ENCODE results near the gene PDE3B. TPM values are rescaled to one million over a fixed set of nuclear protein-coding genes. Genes with fewer than 3 reads are reported as not detected.
"Not testable (repeated sequence)": the region's sequence is repeated elsewhere in the genome, so short reads cannot be mapped to it uniquely, and the experiment has no call there.

The PDE3B gene
- polyA plus RNA-seq, 3 donors, result 4.0 to 6.0 (median 5.2) TPM

- no peaks in the 10 kb centered on the region for H3K4me1 ChIP-seq (ENCODE audit: control insufficient read depth in 1 of 2, insufficient read depth in 2 of 2, low read length in 2 of 2)
- peak overlapping the region in 1 of 7 donors; percentile 43 for H3K27ac Mint-ChIP-seq
- H3K9me3 Mint-ChIP-seq, result peaks cover 0 to 12% (median 10%) of the 10 kb centered on the region in 7 donors
- peaks cover 0 to 12% of the 10 kb centered on the region in 2 donors for H3K36me3 ChIP-seq (replicated peaks in 1 of 2; ENCODE audit: control insufficient read depth in 1 of 2, insufficient read depth in 2 of 2, low read length in 2 of 2)
- 81% methylated on average over 2 of the region's 3 CpGs for WGBS (ENCODE audit: insufficient coverage)
- no peak overlapping the region for H3K4me2 ChIP-seq (replicated peaks; ENCODE audit: extremely low read depth, low read length, poor library complexity, severe bottlenecking)
- H3K4me3 Mint-ChIP-seq, result no peak overlapping the region
- H3K4me3 ChIP-seq (replicated peaks in 1 of 3; ENCODE audit: low read depth in 2 of 3, low read length in 3 of 3), result no peak overlapping the region
- H3K36me3 Mint-ChIP-seq, result peaks cover 8 to 10% of the 10 kb centered on the region in 2 donors
- no peak overlapping the region for H3K27ac ChIP-seq (ENCODE audit: low read depth in 1 of 2, low read length in 2 of 2)
- TF ChIP-seq CTCF (IDR thresholded peaks at IDR 0.05), result no peak
- H3K79me2 ChIP-seq (ENCODE audit: insufficient read depth, low read length), result peaks cover 42% of the 10 kb centered on the region
- H4K20me1 ChIP-seq (ENCODE audit: insufficient read depth, low read length), result no peaks in the 10 kb centered on the region
- peaks cover 0 to 4% of the 10 kb centered on the region in 2 donors for H3K9me3 ChIP-seq (replicated peaks in 1 of 2; ENCODE audit: control insufficient read depth in 1 of 2, insufficient read depth in 1 of 2, low read length in 2 of 2)
- H3K27me3 ChIP-seq (ENCODE audit: control insufficient read depth in 2 of 2, insufficient read depth in 2 of 2, low read length in 2 of 2), result no peaks in the 10 kb centered on the region
- H3K4me1 Mint-ChIP-seq, result peaks cover 16% of the 10 kb centered on the region
- no peak overlapping the region for H2AFZ ChIP-seq (ENCODE audit: insufficient read depth, low read depth, low read length, poor library complexity, severe bottlenecking)
- intact Hi-C loops (cut with micrococcal nuclease), result no loop called here
- H3K9ac ChIP-seq (ENCODE audit: insufficient read depth, low read length, poor library complexity, severe bottlenecking), result no peak overlapping the region
- DNase-seq, result no peak
- no peaks in the 10 kb centered on the region for H3K27me3 Mint-ChIP-seq (ENCODE audit: low read depth in 3 of 3)
These were observed 36.1 kb downstream of the PDE3B start for GRCh38 chr11:14679662-14680061.

GRCh38 chr11:14684234-14684915 lies 40.8 kb downstream of the PDE3B start:
- H3K4me2 ChIP-seq (replicated peaks; ENCODE audit: extremely low read depth, low read length, poor library complexity, severe bottlenecking); intact Hi-C loops (cut with micrococcal nuclease); H3K4me1 ChIP-seq (ENCODE audit: control insufficient read depth in 1 of 2, insufficient read depth in 2 of 2, low read length in 2 of 2); H3K27ac ChIP-seq (ENCODE audit: low read depth in 1 of 2, low read length in 2 of 2); H3K9ac ChIP-seq (ENCODE audit: insufficient read depth, low read length, poor library complexity, severe bottlenecking); H3K27me3 Mint-ChIP-seq (ENCODE audit: low read depth in 3 of 3); H4K20me1 ChIP-seq (ENCODE audit: insufficient read depth, low read length); DNase-seq; H2AFZ ChIP-seq (ENCODE audit: insufficient read depth, low read depth, low read length, poor library complexity, severe bottlenecking); H3K36me3 ChIP-seq (replicated peaks in 1 of 2; ENCODE audit: control insufficient read depth in 1 of 2, insufficient read depth in 2 of 2, low read length in 2 of 2); H3K9me3 ChIP-seq (replicated peaks in 1 of 2; ENCODE audit: control insufficient read depth in 1 of 2, insufficient read depth in 1 of 2, low read length in 2 of 2); H3K27me3 ChIP-seq (ENCODE audit: control insufficient read depth in 2 of 2, insufficient read depth in 2 of 2, low read length in 2 of 2); H3K4me3 ChIP-seq (replicated peaks in 1 of 3; ENCODE audit: low read depth in 2 of 3, low read length in 3 of 3); H3K4me3 Mint-ChIP-seq: not testable (repeated sequence)
- peaks cover 2 to 14% (median 7%) of the 10 kb centered on the region in 7 donors for H3K9me3 Mint-ChIP-seq
- H3K79me2 ChIP-seq (ENCODE audit: insufficient read depth, low read length), result peaks cover 29% of the 10 kb centered on the region
- H3K4me1 Mint-ChIP-seq, result peaks cover 11% of the 10 kb centered on the region
- peak overlapping the region in 4 of 7 donors; percentile 23 to 81 (median 61) for H3K27ac Mint-ChIP-seq
- H3K36me3 Mint-ChIP-seq, result peaks cover 4 to 10% of the 10 kb centered on the region in 2 donors
- whole genome bisulfite sequencing (ENCODE audit: insufficient coverage), result 97% methylated on average over 3 of the region's 6 CpGs

Measured in CD14-positive monocyte (primary cell).